B cell (primary cell): ENCODE measurements around the gene WDHD1. TPM values are rescaled to one million over a fixed set of nuclear protein-coding genes. Genes with fewer than 3 reads are reported as not detected.

Experiments used
- ATAC-seq: fragments of 200-7000 bp; cut with Tn5 transposase; one replicate; pipeline ENCODE4 v1.10.0; 2021; ENCODE audit warnings: low read depth, mild to moderate bottlenecking, moderate number of reproducible peaks, moderate library complexity
- CTCF ChIA-PET: fragments of 350-600 bp; sonication (Branson Sonifier 250); formaldehyde crosslinking; loops from one replicate; lab custom pipeline; 2021; ENCODE audit warnings: antibody characterized with exemption, inconsistent platforms; lab: Charles Lee
- POLR2A ChIA-PET: fragments of 350-600 bp; sonication (Branson Sonifier 250); formaldehyde crosslinking; loops from one replicate; lab custom pipeline; 2021; ENCODE audit warnings: antibody characterized with exemption; lab: Charles Lee
- DNase-seq: peaks from one replicate; pipeline ENCODE4 v3.0.0; 2013
- H2AFZ ChIP-seq: 2 replicates; pipeline ENCODE4 v1.6.1; 2012; ENCODE audit warnings: mild to moderate bottlenecking, low read depth, low read length; ENCODE audit not compliant: insufficient read depth, poor library complexity, severe bottlenecking
- H3K27ac ChIP-seq, 2 donors: 1 replicate in 1 of 2; 2 replicates in 1 of 2; pipeline ENCODE4 v1.5.1; 2012 to 2013; ENCODE audit warnings: low read length in 2 of 2, mild to moderate bottlenecking in 2 of 2, moderate library complexity in 1 of 2
- H3K27me3 ChIP-seq, 4 experiments: fragments of 200-600 bp in 1 of 4; sonication (generic) in 1 of 4; replicated peaks in 1 of 4; 1 replicate in 2 of 4; 2 replicates in 2 of 4; pipeline versions ENCODE4 v1.6.1 to v1.7.0; 2013 to 2016; ENCODE audit warnings: low read length in 3 of 4, mild to moderate bottlenecking in 2 of 4, mixed read lengths in 1 of 4, moderate library complexity in 1 of 4; ENCODE audit not compliant: insufficient read depth in 4 of 4, control insufficient read depth in 3 of 4; ENCODE audit errors: control extremely low read depth in 1 of 4
- H3K36me3 ChIP-seq, 2 experiments: replicated peaks in 1 of 2; 1 replicate in 1 of 2; 2 replicates in 1 of 2; pipeline versions ENCODE4 v1.6.1 to v1.7.1; 2013; ENCODE audit warnings: low read length in 1 of 2; ENCODE audit not compliant: insufficient read depth in 2 of 2, control insufficient read depth in 1 of 2; ENCODE audit errors: control extremely low read depth in 1 of 2, extremely low read depth in 1 of 2
- H3K4me1 ChIP-seq, 2 donors: fragments of 200-600 bp in 1 of 2; sonication (generic) in 1 of 2; 1 replicate in 1 of 2; 2 replicates in 1 of 2; pipeline versions ENCODE4 v1.5.1 to v1.6.1; 2013 to 2017; ENCODE audit warnings: low read length in 2 of 2; ENCODE audit not compliant: control insufficient read depth in 2 of 2, insufficient read depth in 2 of 2
- H3K4me2 ChIP-seq: replicated peaks from 2 replicates; pipeline ENCODE3; 2012; ENCODE audit warnings: mild to moderate bottlenecking, low read depth, low read length; ENCODE audit not compliant: poor library complexity, severe bottlenecking
- H3K4me3 ChIP-seq, 5 experiments: fragments of 200-600 bp in 1 of 5; sonication (generic) in 1 of 5; 1 replicate in 3 of 5; 2 replicates in 2 of 5; pipeline versions ENCODE4 v1.5.1 to v1.7.0; 2011 to 2016; ENCODE audit warnings: low read length in 4 of 5, mild to moderate bottlenecking in 4 of 5, low read depth in 2 of 5, control low read depth in 1 of 5, moderate library complexity in 1 of 5; ENCODE audit not compliant: insufficient read depth in 1 of 5; ENCODE audit errors: control extremely low read depth in 1 of 5, extremely low read depth in 1 of 5
- H3K79me2 ChIP-seq: fragments of 200-600 bp; sonication (generic); one replicate; pipeline ENCODE4 v1.6.0; 2016; ENCODE audit warnings: low read length; ENCODE audit not compliant: control insufficient read depth, insufficient read depth
- H3K9ac ChIP-seq: fragments of 200-600 bp; sonication (generic); 2 replicates; pipeline ENCODE4 v1.6.1; 2017; ENCODE audit warnings: mild to moderate bottlenecking, low read length, moderate library complexity
- H3K9me3 ChIP-seq, 3 donors: one replicate each; pipeline versions ENCODE4 v1.6.1 to v1.7.1; 2013; ENCODE audit warnings: low read length in 2 of 3; ENCODE audit not compliant: control insufficient read depth in 2 of 3, insufficient read depth in 1 of 3; ENCODE audit errors: control extremely low read depth in 1 of 3
- H4K20me1 ChIP-seq: 2 replicates; pipeline ENCODE4 v1.6.0; 2012; ENCODE audit warnings: mild to moderate bottlenecking, low read length; ENCODE audit not compliant: insufficient read depth, control insufficient read depth, poor library complexity, severe bottlenecking
- H3K27ac Mint-ChIP-seq: one replicate; pipeline ENCODE4 v1.8.0; 2021; ENCODE audit warnings: mixed read lengths
- H3K27me3 Mint-ChIP-seq: one replicate; pipeline ENCODE4 v1.8.0; 2021; ENCODE audit warnings: mixed read lengths
- H3K4me1 Mint-ChIP-seq: one replicate; pipeline ENCODE4 v1.8.0; 2021; ENCODE audit warnings: mixed read lengths
- H3K4me3 Mint-ChIP-seq: one replicate; pipeline ENCODE4 v1.8.0; 2021; ENCODE audit warnings: mixed read lengths
- H3K9me3 Mint-ChIP-seq: one replicate; pipeline ENCODE4 v1.8.0; 2022; ENCODE audit warnings: mixed read lengths; ENCODE audit not compliant: insufficient read depth
- CTCF ChIP-seq: fragments of 200-600 bp; IDR thresholded peaks from one replicate; pipeline ENCODE4 v1.8.0; 2022; ENCODE audit warnings: antibody characterized with exemption, mild to moderate bottlenecking
- EZH2 ChIP-seq: IDR thresholded peaks from 2 replicates; pipeline ENCODE4 v1.6.1; 2012; ENCODE audit warnings: borderline replicate concordance, low read depth, mild to moderate bottlenecking, moderate library complexity, low read length; ENCODE audit not compliant: insufficient read depth, poor library complexity, severe bottlenecking
- WGBS: methylation state at CpG from one replicate; pipeline ENCODE4 v1.1.5; 2013; ENCODE audit warnings: missing lambda C conversion rate; ENCODE audit not compliant: insufficient coverage; 5-methylcytosine and 5-hydroxymethylcytosine counted together
- intact Hi-C: fragments of 100-400 bp; cut with micrococcal nuclease; formaldehyde crosslinking; loops from one replicate; pipeline ENCODE4 v1.10.0; 2022
- polyA plus RNA-seq: library from polyadenylated mRNA; depleted of rRNA; stranded (reverse); fragments of >200 nt; gene quantifications from 2 replicates; pipeline ENCODE4 v1.2.3, GENCODE V29; 2012
- total RNA-seq, 2 donors: library from RNA; stranded (reverse); fragments of 120-200 nt in 1 of 2; gene quantifications; 1 replicate in 1 of 2; 2 replicates in 1 of 2; pipeline versions ENCODE4 v1.2.3 to v1.2.4, GENCODE V29; 2013 to 2022

WDHD1 gene
- total and polyA plus RNA-seq, 2 donors (not counting 1 experiment from before 2014, with no cell fraction given), result 0.61 to 6.5 TPM

- no peak overlapping the region for H3K9ac ChIP-seq
- Mint-ChIP-seq H3K4me3 (no peak overlapping the region), H3K9me3 (no peaks in the 10 kb centered on the region), H3K4me1 (no peaks in the 10 kb centered on the region), H3K27ac (no peak overlapping the region), H3K27me3 (no peaks in the 10 kb centered on the region)
- no peaks in the 10 kb centered on the region for H3K36me3 ChIP-seq
- CTCF ChIA-PET, result no interaction called here
- no peak overlapping the region for H2AFZ ChIP-seq
- no peaks in the 10 kb centered on the region for H3K9me3 ChIP-seq
- H3K27me3 ChIP-seq, result no peaks in the 10 kb centered on the region
- no peak overlapping the region for H3K27ac ChIP-seq
- DNase-seq, result no peak
- no peaks in the 10 kb centered on the region for H3K4me1 ChIP-seq
- ATAC-seq, result no peak
- no peak overlapping the region for H3K4me3 ChIP-seq
- TF ChIP-seq CTCF (no peak), EZH2 (no peak)
- H4K20me1 ChIP-seq, result no peaks in the 10 kb centered on the region
- no peaks in the 10 kb centered on the region for H3K79me2 ChIP-seq
- no peak overlapping the region for H3K4me2 ChIP-seq
- POLR2A ChIA-PET, result no interaction called here
- intact Hi-C loops, result no loop called here
- WGBS, result no CpG with 5 or more reads among the region's 1 CpG
These were observed 95.8 kb downstream of the WDHD1 start for GRCh38 chr14:54931101-54931500.

DNA sequence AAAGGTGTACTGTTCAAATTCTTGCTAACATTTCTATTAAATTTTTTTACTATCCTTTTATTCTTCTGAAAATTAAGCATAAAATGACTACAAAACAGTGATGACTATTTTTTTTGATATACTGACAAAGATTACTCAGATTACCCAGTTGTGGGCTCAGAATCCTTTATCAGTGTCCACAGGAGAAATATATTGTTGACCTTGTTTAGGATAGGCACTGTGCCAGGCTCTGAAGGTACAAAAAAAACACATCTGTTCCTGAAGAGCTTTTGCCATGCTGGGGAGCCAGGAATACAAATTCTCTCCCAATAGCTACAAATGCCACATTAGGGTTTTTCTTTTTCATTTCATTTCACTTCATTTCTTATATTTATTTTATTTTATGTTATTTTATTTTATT, 97.3 kb downstream of the WDHD1 start:
- Histone ChIP-seq H3K9me3 (no peaks in the 10 kb centered on the region), H3K4me3 (no peak overlapping the region), H3K27ac (no peak overlapping the region), H3K4me2 (no peak overlapping the region), H4K20me1 (no peaks in the 10 kb centered on the region), H3K36me3 (no peaks in the 10 kb centered on the region), H3K79me2 (no peaks in the 10 kb centered on the region), H3K9ac (no peak overlapping the region), H3K4me1 (no peaks in the 10 kb centered on the region), H2AFZ (no peak overlapping the region), H3K27me3 (no peaks in the 10 kb centered on the region)
- H3K4me1 Mint-ChIP-seq, result no peaks in the 10 kb centered on the region
- ChIA-PET POLR2A (no interaction called here), CTCF (no interaction called here)
- intact Hi-C loops, result no loop called here
- H3K4me3 Mint-ChIP-seq, result no peak overlapping the region
- DNase-seq, result no peak
- no peak overlapping the region for H3K27ac Mint-ChIP-seq
- no peak for ATAC-seq
- no peaks in the 10 kb centered on the region for H3K27me3 Mint-ChIP-seq
- no peaks in the 10 kb centered on the region for H3K9me3 Mint-ChIP-seq
- TF ChIP-seq EZH2, result no peak
- no peak for TF ChIP-seq CTCF
